WTC11 (cell line): ENCODE data around the gene UIMC1. TPM values are rescaled to one million over a fixed set of nuclear protein-coding genes. Genes with fewer than 3 reads are reported as not detected.

Source experiments
- ATAC-seq: fragments of 200-7000 bp; cut with Tn5 transposase; 2 replicates; pipeline ENCODE4 v1.10.0; 2021; ENCODE audit warnings: mild to moderate bottlenecking, moderate library complexity
- CTCF ChIA-PET: fragments of 300-600 bp; sonication (Branson Sonifier 250); formaldehyde crosslinking; loops from one replicate; lab custom pipeline; 2021; ENCODE audit warnings: antibody characterized with exemption; lab: Charles Lee
- POLR2A ChIA-PET: fragments of 350-600 bp; sonication (Branson Sonifier 250); formaldehyde crosslinking; loops from one replicate; lab custom pipeline; 2021; ENCODE audit warnings: antibody characterized with exemption; lab: Charles Lee
- DNase-seq: peaks from one replicate; pipeline ENCODE4 v3.0.0; 2021; ENCODE audit warnings: low spot score
- H3K27ac Mint-ChIP-seq: 2 replicates; pipeline ENCODE4 v1.8.0; 2021; ENCODE audit warnings: mixed read lengths
- H3K27me3 Mint-ChIP-seq: 2 replicates; pipeline ENCODE4 v1.8.0; 2021; ENCODE audit warnings: low read depth, mild to moderate bottlenecking, moderate library complexity, mixed read lengths
- H3K36me3 Mint-ChIP-seq: 2 replicates; pipeline ENCODE4 v1.8.0; 2021; ENCODE audit warnings: mixed read lengths
- H3K4me1 Mint-ChIP-seq: 2 replicates; pipeline ENCODE4 v1.8.0; 2022; ENCODE audit warnings: mixed read lengths
- H3K4me3 Mint-ChIP-seq: 2 replicates; pipeline ENCODE4 v1.8.0; 2021; ENCODE audit warnings: mild to moderate bottlenecking, moderate library complexity, mixed read lengths
- H3K9me3 Mint-ChIP-seq: 2 replicates; pipeline ENCODE4 v1.8.0; 2021; ENCODE audit warnings: mixed read lengths
- CBFB ChIP-seq: sonication (generic); formaldehyde crosslinking; IDR thresholded peaks from 2 replicates; pipeline ENCODE4 v1.8.1; 2022; ENCODE audit warnings: mild to moderate bottlenecking, low read depth, missing genetic modification reagents
- CREB1 ChIP-seq: sonication (generic); formaldehyde crosslinking; IDR thresholded peaks from 2 replicates; pipeline ENCODE4 v1.8.0; 2023; ENCODE audit warnings: mild to moderate bottlenecking, missing genetic modification reagents
- GTF2I ChIP-seq: fragments of 250-450 bp; sonication (Bioruptor Pico); conservative IDR thresholded peaks from 2 replicates; pipeline ENCODE4 v1.4.0; 2021; ENCODE audit warnings: mild to moderate bottlenecking
- HMGA2 ChIP-seq: fragments of 250-450 bp; sonication (Bioruptor Pico); IDR thresholded peaks from 2 replicates; pipeline ENCODE4 v1.4.0; 2021; ENCODE audit warnings: mild to moderate bottlenecking, moderate library complexity
- JUN ChIP-seq: sonication (generic); formaldehyde crosslinking; IDR thresholded peaks from 2 replicates; pipeline ENCODE4 v1.8.0; 2023; ENCODE audit warnings: mild to moderate bottlenecking, missing genetic modification reagents
- MYBL2 ChIP-seq: sonication (generic); formaldehyde crosslinking; IDR thresholded peaks from 2 replicates; pipeline ENCODE4 v1.8.1; 2023; ENCODE audit warnings: mild to moderate bottlenecking, moderate library complexity, missing genetic modification reagents
- NFYB ChIP-seq: sonication (generic); formaldehyde crosslinking; conservative IDR thresholded peaks from 2 replicates; pipeline ENCODE4 v1.8.0; 2022; ENCODE audit warnings: low read depth, missing genetic modification reagents
- RELA ChIP-seq: sonication (generic); formaldehyde crosslinking; IDR thresholded peaks from 2 replicates; pipeline ENCODE4 v1.8.1; 2022; ENCODE audit warnings: missing genetic modification reagents, mild to moderate bottlenecking, borderline replicate concordance
- SMAD4 ChIP-seq: sonication (generic); formaldehyde crosslinking; IDR thresholded peaks from 2 replicates; pipeline ENCODE4 v1.8.0; 2022; ENCODE audit warnings: mild to moderate bottlenecking, missing genetic modification reagents
- SOX15 ChIP-seq: fragments of 250-450 bp; sonication (Bioruptor Pico); IDR thresholded peaks from 2 replicates; pipeline ENCODE4 v1.9.0; 2021; ENCODE audit warnings: mild to moderate bottlenecking
- TCF7 ChIP-seq: sonication (generic); formaldehyde crosslinking; IDR thresholded peaks from 2 replicates; pipeline ENCODE4 v1.8.0; 2022; ENCODE audit warnings: mild to moderate bottlenecking, low read depth, missing genetic modification reagents, moderate library complexity
- TEAD1 ChIP-seq: sonication (generic); formaldehyde crosslinking; IDR thresholded peaks from 2 replicates; pipeline ENCODE4 v1.8.0; 2022; ENCODE audit warnings: mild to moderate bottlenecking, missing genetic modification reagents
- ZBTB21 ChIP-seq: sonication (generic); formaldehyde crosslinking; IDR thresholded peaks from 2 replicates; pipeline ENCODE4 v1.8.1; 2023; ENCODE audit warnings: mild to moderate bottlenecking, missing genetic modification reagents, borderline replicate concordance
- ZNF232 ChIP-seq: sonication (generic); formaldehyde crosslinking; IDR thresholded peaks from 2 replicates; pipeline ENCODE4 v1.8.0; 2022; ENCODE audit warnings: mild to moderate bottlenecking, missing genetic modification reagents
- ZNF263 ChIP-seq: sonication (generic); formaldehyde crosslinking; IDR thresholded peaks from 2 replicates; pipeline ENCODE4 v1.8.1; 2022; ENCODE audit warnings: low read depth, mild to moderate bottlenecking, moderate library complexity, missing genetic modification reagents
- ZNF317 ChIP-seq: sonication (generic); formaldehyde crosslinking; IDR thresholded peaks from 2 replicates; pipeline ENCODE4 v1.8.1; 2023; ENCODE audit warnings: low read depth, mild to moderate bottlenecking, moderate library complexity, missing genetic modification reagents, borderline replicate concordance
- total RNA-seq: library from RNA; stranded (reverse); gene quantifications from 3 replicates; pipeline ENCODE4 v1.2.3, GENCODE V29; 2021
- TF ChIP-seq, protein P1 (sequence below): fragments of 250-450 bp; sonication (Bioruptor Pico); conservative IDR thresholded peaks from 2 replicates; pipeline ENCODE4 v1.9.0; 2021; ENCODE audit warnings: mild to moderate bottlenecking
- TF ChIP-seq, protein P2 (sequence below): fragments of 250-450 bp; sonication (Bioruptor Pico); IDR thresholded peaks from 2 replicates; pipeline ENCODE4 v1.8.0; 2021; ENCODE audit warnings: mild to moderate bottlenecking
- TF ChIP-seq, protein P3 (sequence below): sonication (generic); formaldehyde crosslinking; IDR thresholded peaks from 2 replicates; pipeline ENCODE4 v1.8.1; 2022; ENCODE audit warnings: low read depth, mild to moderate bottlenecking, moderate library complexity, missing genetic modification reagents, borderline replicate concordance
- TF ChIP-seq, protein P4 (sequence below): sonication (generic); formaldehyde crosslinking; IDR thresholded peaks from 2 replicates; pipeline ENCODE4 v1.8.1; 2023; ENCODE audit warnings: mild to moderate bottlenecking, missing genetic modification reagents, borderline replicate concordance
- TF ChIP-seq, protein P5 (sequence below): sonication (generic); formaldehyde crosslinking; IDR thresholded peaks from 2 replicates; pipeline ENCODE4 v1.8.0; 2023; ENCODE audit warnings: missing genetic modification reagents
- TF ChIP-seq, protein P6 (sequence below): fragments of 250-450 bp; sonication (Bioruptor Pico); IDR thresholded peaks from 2 replicates; pipeline ENCODE4 v1.9.0; 2021; ENCODE audit warnings: moderate library complexity, mild to moderate bottlenecking, inconsistent platforms, borderline replicate concordance

Gene UIMC1
- total RNA-seq, 1 experiment from 2014 or later = 48.0 TPM

DNA sequence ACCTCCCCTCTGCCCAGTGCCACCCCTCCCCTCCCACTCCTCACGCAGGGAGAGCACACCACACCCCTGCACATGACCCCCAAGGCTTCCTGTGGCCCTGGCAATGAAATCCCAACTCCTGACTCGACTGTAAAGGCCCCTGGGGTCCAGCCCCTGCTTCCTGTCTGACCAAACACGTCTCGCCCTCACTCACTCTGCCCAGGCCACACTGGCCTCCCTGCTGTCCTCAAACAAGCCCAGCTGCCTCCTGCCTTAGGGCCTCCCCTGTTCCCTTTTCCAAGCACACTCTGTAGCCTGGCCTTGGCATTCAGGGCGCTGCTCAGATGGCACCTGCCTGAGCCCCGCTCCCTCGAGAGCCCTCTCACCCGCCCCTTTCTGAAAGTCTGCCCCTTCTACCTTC, 149.8 kb downstream of the UIMC1 start:
- Mint-ChIP-seq H3K36me3 (no peaks in the 10 kb centered on the region), H3K27ac (no peak overlapping the region), H3K9me3 (no peaks in the 10 kb centered on the region), H3K4me3 (no peak overlapping the region), H3K4me1 (no peaks in the 10 kb centered on the region), H3K27me3 (no peaks in the 10 kb centered on the region)
- DNase-seq (no peak), ATAC-seq (no peak)
- POLR2A ChIA-PET = no interaction called here
- CTCF ChIA-PET = interaction anchor here (2.0 kb wide), 1 partner anchor 196 kb away, joined by 9 read pairs; no protein-coding TSS in a partner anchor
- TF ChIP-seq RELA (CRISPR knock-in tag) (no peak), NFYB (CRISPR knock-in tag) (no peak), HMGA2 (CRISPR knock-in tag) (no peak), CREB1 (CRISPR knock-in tag) (no peak), ZBTB21 (CRISPR knock-in tag) (no peak), ZNF232 (CRISPR knock-in tag) (no peak), TCF7 (CRISPR knock-in tag) (no peak), MYBL2 (no peak), JUN (CRISPR knock-in tag) (no peak), ZNF263 (CRISPR knock-in tag) (no peak), GTF2I (CRISPR knock-in tag) (no peak), SOX15 (CRISPR knock-in tag) (no peak)
- TF ChIP-seq, protein P1, sequence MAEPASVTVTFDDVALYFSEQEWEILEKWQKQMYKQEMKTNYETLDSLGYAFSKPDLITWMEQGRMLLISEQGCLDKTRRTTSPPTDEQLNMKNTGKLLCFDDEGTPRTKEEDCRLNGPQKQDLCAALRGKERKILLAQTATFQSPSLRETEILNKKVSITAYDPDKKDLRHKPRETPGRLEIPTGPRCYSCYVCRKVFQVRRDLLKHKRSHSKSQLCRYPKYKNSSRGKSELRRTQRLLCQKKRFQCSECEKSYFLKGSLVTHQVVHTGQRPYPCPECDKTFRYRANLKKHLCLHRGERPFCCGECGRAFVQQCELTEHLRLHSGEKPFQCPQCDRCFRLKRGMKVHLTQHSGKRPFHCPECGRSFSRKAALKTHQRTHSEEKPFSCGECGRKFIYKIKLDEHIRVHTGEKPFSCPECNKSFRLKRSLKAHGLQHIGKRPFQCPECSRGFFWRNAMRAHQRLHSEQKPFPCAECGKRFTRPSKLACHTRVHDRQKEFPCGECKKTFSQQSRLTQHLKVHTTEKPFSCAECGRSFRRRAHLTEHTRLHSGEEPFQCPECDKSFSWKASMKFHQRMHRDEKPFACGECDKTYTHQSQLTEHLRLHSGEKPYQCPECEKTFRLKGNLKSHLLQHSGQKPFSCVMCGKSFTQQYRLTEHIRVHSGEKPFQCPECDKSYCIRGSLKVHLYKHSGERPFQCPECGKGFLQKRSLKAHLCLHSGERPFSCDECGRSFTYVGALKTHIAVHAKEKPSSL (CRISPR knock-in tag) = no peak
- TF ChIP-seq, protein P2, sequence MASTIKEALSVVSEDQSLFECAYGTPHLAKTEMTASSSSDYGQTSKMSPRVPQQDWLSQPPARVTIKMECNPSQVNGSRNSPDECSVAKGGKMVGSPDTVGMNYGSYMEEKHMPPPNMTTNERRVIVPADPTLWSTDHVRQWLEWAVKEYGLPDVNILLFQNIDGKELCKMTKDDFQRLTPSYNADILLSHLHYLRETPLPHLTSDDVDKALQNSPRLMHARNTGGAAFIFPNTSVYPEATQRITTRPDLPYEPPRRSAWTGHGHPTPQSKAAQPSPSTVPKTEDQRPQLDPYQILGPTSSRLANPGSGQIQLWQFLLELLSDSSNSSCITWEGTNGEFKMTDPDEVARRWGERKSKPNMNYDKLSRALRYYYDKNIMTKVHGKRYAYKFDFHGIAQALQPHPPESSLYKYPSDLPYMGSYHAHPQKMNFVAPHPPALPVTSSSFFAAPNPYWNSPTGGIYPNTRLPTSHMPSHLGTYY (CRISPR knock-in tag) = no peak
- TF ChIP-seq, protein P3, sequence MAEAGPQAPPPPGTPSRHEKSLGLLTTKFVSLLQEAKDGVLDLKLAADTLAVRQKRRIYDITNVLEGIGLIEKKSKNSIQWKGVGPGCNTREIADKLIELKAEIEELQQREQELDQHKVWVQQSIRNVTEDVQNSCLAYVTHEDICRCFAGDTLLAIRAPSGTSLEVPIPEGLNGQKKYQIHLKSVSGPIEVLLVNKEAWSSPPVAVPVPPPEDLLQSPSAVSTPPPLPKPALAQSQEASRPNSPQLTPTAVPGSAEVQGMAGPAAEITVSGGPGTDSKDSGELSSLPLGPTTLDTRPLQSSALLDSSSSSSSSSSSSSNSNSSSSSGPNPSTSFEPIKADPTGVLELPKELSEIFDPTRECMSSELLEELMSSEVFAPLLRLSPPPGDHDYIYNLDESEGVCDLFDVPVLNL (CRISPR knock-in tag) = no peak
- TF ChIP-seq, protein P4, sequence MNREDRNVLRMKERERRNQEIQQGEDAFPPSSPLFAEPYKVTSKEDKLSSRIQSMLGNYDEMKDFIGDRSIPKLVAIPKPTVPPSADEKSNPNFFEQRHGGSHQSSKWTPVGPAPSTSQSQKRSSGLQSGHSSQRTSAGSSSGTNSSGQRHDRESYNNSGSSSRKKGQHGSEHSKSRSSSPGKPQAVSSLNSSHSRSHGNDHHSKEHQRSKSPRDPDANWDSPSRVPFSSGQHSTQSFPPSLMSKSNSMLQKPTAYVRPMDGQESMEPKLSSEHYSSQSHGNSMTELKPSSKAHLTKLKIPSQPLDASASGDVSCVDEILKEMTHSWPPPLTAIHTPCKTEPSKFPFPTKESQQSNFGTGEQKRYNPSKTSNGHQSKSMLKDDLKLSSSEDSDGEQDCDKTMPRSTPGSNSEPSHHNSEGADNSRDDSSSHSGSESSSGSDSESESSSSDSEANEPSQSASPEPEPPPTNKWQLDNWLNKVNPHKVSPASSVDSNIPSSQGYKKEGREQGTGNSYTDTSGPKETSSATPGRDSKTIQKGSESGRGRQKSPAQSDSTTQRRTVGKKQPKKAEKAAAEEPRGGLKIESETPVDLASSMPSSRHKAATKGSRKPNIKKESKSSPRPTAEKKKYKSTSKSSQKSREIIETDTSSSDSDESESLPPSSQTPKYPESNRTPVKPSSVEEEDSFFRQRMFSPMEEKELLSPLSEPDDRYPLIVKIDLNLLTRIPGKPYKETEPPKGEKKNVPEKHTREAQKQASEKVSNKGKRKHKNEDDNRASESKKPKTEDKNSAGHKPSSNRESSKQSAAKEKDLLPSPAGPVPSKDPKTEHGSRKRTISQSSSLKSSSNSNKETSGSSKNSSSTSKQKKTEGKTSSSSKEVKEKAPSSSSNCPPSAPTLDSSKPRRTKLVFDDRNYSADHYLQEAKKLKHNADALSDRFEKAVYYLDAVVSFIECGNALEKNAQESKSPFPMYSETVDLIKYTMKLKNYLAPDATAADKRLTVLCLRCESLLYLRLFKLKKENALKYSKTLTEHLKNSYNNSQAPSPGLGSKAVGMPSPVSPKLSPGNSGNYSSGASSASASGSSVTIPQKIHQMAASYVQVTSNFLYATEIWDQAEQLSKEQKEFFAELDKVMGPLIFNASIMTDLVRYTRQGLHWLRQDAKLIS (CRISPR knock-in tag) = no peak
- TF ChIP-seq, protein P5, sequence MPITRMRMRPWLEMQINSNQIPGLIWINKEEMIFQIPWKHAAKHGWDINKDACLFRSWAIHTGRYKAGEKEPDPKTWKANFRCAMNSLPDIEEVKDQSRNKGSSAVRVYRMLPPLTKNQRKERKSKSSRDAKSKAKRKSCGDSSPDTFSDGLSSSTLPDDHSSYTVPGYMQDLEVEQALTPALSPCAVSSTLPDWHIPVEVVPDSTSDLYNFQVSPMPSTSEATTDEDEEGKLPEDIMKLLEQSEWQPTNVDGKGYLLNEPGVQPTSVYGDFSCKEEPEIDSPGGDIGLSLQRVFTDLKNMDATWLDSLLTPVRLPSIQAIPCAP (CRISPR knock-in tag) = no peak

DNA sequence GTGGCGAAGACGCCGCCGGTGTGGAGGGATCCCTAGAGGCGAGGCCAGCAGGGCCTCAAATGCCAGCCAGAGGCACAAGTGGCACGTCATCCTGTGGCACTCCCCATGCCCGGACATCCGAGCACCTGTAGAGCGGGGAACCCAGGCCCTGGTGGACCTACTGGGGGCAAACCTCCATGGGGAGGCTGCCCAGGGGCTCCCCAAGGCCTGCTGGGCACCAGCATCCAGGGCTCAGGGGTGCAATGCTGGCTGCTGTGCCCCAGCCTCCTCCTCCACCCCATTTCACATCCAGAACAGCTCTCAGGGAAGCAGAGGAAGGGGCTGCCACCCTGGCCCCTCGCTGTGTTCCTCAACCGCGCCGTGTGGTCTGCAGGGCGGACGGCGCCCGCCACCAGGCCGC, 151.0 kb downstream of the UIMC1 start:
- Mint-ChIP-seq H3K27ac (no peak overlapping the region), H3K4me1 (no peaks in the 10 kb centered on the region), H3K9me3 (no peaks in the 10 kb centered on the region), H3K4me3 (no peak overlapping the region), H3K27me3 (no peaks in the 10 kb centered on the region), H3K36me3 (no peaks in the 10 kb centered on the region)
- ATAC-seq (no peak), DNase-seq (no peak)
- TF ChIP-seq SMAD4 (no peak), TCF7 (CRISPR knock-in tag) (no peak), CBFB (no peak), ZNF317 (CRISPR knock-in tag) (no peak), TEAD1 (no peak)
- TF ChIP-seq, protein P6, sequence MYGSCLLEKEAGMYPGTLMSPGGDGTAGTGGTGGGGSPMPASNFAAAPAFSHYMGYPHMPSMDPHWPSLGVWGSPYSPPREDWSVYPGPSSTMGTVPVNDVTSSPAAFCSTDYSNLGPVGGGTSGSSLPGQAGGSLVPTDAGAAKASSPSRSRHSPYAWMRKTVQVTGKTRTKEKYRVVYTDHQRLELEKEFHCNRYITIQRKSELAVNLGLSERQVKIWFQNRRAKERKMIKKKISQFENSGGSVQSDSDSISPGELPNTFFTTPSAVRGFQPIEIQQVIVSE (CRISPR knock-in tag) = no peak
- POLR2A ChIA-PET = no interaction called here
- CTCF ChIA-PET = interaction anchor here (1.1 to 1.6 kb wide), 3 partner anchors 11 to 216 kb away, joined by 3 to 4 read pairs (median 3); no protein-coding TSS in a partner anchor
